ENCODE results near the gene PADI1. TPM values are rescaled to one million over a fixed set of nuclear protein-coding genes. Genes with fewer than 3 reads are reported as not detected.
"Not testable (repeated sequence)": the region's sequence is repeated elsewhere in the genome, so short reads cannot be mapped to it uniquely, and the experiment has no call there.

Gene PADI1
- total RNA-seq, 1 donor from 2014 or later: not detected

DNA sequence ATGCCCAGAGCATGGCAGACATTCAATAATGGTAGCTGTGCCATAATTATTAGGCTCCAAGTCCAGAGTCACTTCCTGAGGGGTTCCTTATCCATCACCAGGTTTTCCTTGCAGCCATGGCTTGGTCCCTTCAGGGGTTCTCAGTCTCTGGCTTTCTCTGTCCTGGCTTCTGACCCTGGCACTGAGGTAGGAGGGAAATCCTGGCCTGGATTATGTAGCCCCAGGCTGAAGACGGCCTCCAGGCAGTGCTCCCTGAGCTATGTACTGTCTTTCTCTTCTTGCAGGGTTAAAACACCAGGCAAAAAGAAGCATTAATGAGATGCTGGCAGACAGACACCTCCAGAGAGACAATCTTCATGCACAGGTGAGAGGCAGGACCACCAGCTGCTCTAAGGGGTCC is 34.5 kb downstream of the PADI1 start:
- peak; percentile 50 for DNase-seq (ENCODE audit: low spot score)

GRCh38 chr1:17241011-17241779 is 36.3 kb downstream of the PADI1 start:
- DNase-seq (ENCODE audit: low spot score): not testable (repeated sequence)

- DNase-seq (ENCODE audit: low spot score): not testable (repeated sequence)
Observed at GRCh38 chr1:17241780-17242074, 36.8 kb downstream of the PADI1 start.

- no peak for DNase-seq (ENCODE audit: low spot score)
Observed at GRCh38 chr1:17243274-17243673, 38.3 kb downstream of the PADI1 start.

- no peak for DNase-seq (ENCODE audit: low spot score)
Observed at GRCh38 chr1:17244821-17245740, 40.2 kb downstream of the PADI1 start.

DNA sequence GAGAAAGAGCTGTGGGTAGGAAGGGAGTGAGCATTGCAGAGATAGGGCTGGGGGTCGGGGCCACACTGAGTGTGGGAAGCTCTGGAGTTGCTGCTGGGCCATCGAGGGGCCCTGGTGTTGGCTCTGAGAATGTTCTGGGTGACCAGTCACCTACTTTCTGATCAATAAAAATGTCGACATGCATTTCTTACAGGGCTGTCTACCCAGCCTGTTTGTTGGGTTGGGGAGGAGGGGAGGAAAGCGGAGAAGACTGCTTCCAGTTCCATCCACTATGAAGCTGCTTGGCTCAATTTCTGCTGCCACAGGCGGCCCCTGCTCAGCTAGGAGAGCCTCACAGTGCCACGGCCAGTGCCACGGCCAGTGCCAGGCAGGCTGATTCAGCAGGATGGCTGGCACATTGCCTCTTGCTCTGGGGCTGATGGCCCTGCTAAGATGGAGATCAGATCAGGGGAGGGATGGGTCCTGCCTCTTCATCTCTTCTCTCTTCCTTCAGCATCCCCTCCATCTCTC is 40.9 kb downstream of the PADI1 start:
- no peak for DNase-seq (ENCODE audit: low spot score)

DNA sequence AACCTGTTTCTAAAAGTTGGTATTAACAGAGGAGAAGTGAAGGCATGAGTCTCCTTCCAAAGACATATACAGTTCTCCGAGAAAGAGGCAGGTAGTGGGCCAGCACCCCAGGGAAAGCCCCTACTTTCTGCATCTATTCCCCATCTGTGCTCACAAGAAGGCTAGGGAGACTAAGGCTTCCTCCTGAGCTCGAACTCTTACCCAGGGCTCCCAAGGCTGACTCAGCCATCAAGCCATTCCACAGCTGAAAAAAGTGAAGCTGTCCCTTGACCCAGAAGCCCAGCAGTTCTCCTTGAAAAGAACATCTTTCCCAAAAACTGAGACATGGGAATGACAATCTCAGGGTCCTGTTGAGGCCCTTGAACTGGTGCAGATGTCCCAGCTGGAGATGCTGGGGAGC is 42.0 kb downstream of the PADI1 start:
- DNase-seq (ENCODE audit: low spot score): no peak

GRCh38 chr1:17248781-17249180 is 43.9 kb downstream of the PADI1 start, which contains the start of gene PADI3:
Gene PADI3, plus strand, starts transcription at chr1:17249098. Its CDS starts 40 bp downstream, at chr1:17249138.
- no peak for DNase-seq (ENCODE audit: low spot score)

- peak; percentile 85 for DNase-seq (ENCODE audit: low spot score)
Observed at GRCh38 chr1:17250601-17251000, 45.7 kb downstream of the PADI1 start.

- DNase-seq (ENCODE audit: low spot score): no peak
Observed at GRCh38 chr1:17251246-17251645, 46.3 kb downstream of the PADI1 start.

DNA sequence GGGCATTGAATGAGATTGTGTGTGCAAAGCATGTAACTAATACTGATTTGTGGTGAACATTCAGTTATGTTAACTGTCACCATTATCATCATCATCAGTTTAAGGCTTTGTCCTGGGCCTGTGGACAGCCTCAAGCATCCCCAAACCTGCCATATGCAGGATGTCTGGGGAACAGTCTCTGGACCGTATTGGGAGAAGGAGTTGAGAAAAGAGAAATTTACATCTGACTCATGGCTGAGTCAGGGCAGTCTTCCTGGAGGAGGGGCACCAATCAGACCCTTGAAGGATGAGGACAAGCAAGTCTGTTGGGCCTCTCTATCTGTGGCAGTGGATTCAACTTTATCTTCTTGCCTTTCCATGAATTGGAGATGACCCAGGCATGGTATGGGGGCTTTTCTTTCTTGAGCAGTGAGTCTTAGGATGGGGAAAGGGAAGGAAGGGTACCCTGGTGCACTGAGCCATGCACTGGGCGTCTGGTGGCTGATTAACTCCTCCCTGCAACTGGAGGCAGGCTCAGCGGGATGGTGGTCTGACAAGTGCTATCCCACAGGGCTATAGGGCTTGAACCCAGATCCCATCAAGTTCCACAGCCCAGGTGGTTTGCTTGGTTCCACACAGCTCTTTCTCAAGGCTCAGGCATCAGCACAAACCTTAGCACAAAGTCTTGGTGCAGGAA is 46.9 kb downstream of the PADI1 start:
- no peak for DNase-seq (ENCODE audit: low spot score)

GRCh38 chr1:17255336-17255735 is 50.4 kb downstream of the PADI1 start:
- no peak for DNase-seq (ENCODE audit: low spot score)

- no peak for DNase-seq (ENCODE audit: low spot score)
Observed at GRCh38 chr1:17258116-17258757, 53.3 kb downstream of the PADI1 start.

GRCh38 chr1:17258758-17259130 is 53.8 kb downstream of the PADI1 start:
- no peak for DNase-seq (ENCODE audit: low spot score)

GRCh38 chr1:17259233-17259873 is 54.4 kb downstream of the PADI1 start:
- no peak for DNase-seq (ENCODE audit: low spot score)

- no peak for DNase-seq (ENCODE audit: low spot score)
Observed at GRCh38 chr1:17260264-17260663, 55.3 kb downstream of the PADI1 start.

DNA sequence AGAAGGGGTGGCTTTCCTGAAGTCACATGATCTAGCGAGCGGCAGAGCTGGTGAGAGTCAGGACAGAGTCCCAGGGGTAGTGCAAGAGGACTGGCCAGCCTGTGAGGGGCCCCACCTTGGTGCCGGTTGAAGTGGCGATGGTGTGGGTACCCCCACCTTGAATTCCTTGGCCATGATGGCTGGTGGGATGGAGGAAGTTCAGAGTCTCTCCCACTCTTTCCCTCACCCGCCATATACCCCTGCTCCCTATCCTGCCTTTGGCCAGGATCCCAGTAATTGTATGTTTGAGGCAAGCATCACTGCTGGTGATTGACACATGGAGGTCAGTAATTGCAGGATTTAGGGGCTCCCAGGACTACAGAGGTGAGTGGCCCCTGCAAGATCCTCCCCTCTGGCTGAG is 55.8 kb downstream of the PADI1 start:
- no peak for DNase-seq (ENCODE audit: low spot score)

- DNase-seq (ENCODE audit: low spot score): no peak
Observed at GRCh38 chr1:17263936-17264335, 59.0 kb downstream of the PADI1 start.

- DNase-seq (ENCODE audit: low spot score): no peak
Observed at GRCh38 chr1:17264470-17264869, 59.5 kb downstream of the PADI1 start.

- no peak for DNase-seq (ENCODE audit: low spot score)
Observed at GRCh38 chr1:17265162-17265561, 60.2 kb downstream of the PADI1 start.

DNA sequence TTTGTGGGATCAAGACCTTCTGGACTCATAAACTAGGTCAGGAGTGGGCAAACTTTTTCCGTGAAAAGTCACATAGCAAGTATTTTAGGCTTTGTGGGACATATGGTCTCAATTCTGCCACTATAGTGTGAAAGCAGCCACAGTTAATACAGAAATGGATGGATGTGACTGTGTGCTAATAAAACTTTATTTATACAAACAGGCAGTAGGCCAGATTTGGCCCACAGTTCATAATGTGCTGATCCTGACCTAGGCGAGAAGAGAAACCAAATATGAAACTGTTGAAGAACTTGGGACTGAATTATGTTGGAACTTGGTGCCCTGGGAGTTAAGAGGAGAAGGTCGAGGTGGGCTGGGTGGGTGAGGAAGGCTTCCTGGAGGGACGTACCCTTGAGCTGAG is 61.0 kb downstream of the PADI1 start:
- no peak for DNase-seq (ENCODE audit: low spot score)

All from mucosa of gallbladder (tissue), 1 donor.